GM12878 (cell line): ENCODE results near the gene ATP6V1G1. TPM values are rescaled to one million over a fixed set of nuclear protein-coding genes. Genes with fewer than 3 reads are reported as not detected.
A peak's percentile ranks its signal among the peaks of the same experiment; 100 is the strongest.

Source experiments
- DPF2 ChIP-seq: fragments of 450-650 bp; IDR thresholded peaks from 2 replicates; pipeline ENCODE4 v1.6.1; 2017; ENCODE audit warnings: mild to moderate bottlenecking
- IKZF2 ChIP-seq, 2 experiments: fragments of 450-650 bp; IDR thresholded peaks; 2 replicates each; pipeline ENCODE4 v1.6.1; 2017; ENCODE audit warnings: mild to moderate bottlenecking in 2 of 2, moderate library complexity in 2 of 2
- MEF2B ChIP-seq: fragments of 450-650 bp; IDR thresholded peaks from 2 replicates; pipeline ENCODE4 v1.6.1; 2018; ENCODE audit warnings: mild to moderate bottlenecking, moderate library complexity; ENCODE audit not compliant: partially characterized antibody, poor library complexity, severe bottlenecking
- MLLT1 ChIP-seq: fragments of 450-650 bp; IDR thresholded peaks from 2 replicates; pipeline ENCODE4 v1.6.1; 2016; ENCODE audit warnings: mild to moderate bottlenecking
- POLR2AphosphoS2 ChIP-seq: IDR thresholded peaks from 2 replicates; pipeline ENCODE4 v1.6.1; 2011; ENCODE audit warnings: low read depth, mild to moderate bottlenecking, low read length, improper control_type of control experiment, moderate library complexity
- RELB ChIP-seq: fragments of 450-650 bp; IDR thresholded peaks from 2 replicates; pipeline ENCODE4 v1.6.1; 2017; ENCODE audit warnings: low read depth, mild to moderate bottlenecking, moderate library complexity
- SIX5 ChIP-seq: IDR thresholded peaks from 2 replicates; pipeline ENCODE4 v1.6.1; 2011; ENCODE audit warnings: mild to moderate bottlenecking, low read depth, low read length, moderate library complexity; ENCODE audit not compliant: severe bottlenecking
- SMARCA5 ChIP-seq: fragments of 450-650 bp; IDR thresholded peaks from 2 replicates; pipeline ENCODE4 v1.6.1; 2017; ENCODE audit warnings: mild to moderate bottlenecking
- SMC3 ChIP-seq: IDR thresholded peaks from 2 replicates; pipeline ENCODE4 v1.6.1; 2011; ENCODE audit warnings: low read length, improper control_type of control experiment, borderline replicate concordance
- ZZZ3 ChIP-seq: IDR thresholded peaks from 2 replicates; pipeline ENCODE4 v1.6.1; 2011; ENCODE audit warnings: low read depth; ENCODE audit not compliant: control insufficient read depth, insufficient read length
- polyA plus RNA-seq, 11 experiments: library from polyadenylated mRNA; depleted of rRNA in 4 of 11; unstranded in 6 of 11; stranded (reverse) in 5 of 11; fragments of >200 nt; fragmentation: Nextera tagmentation in 4 of 11; fragmentation: Illumina TruSeq in 1 of 11; extraction: Ambion mirVana in 4 of 11; extraction: Trizol in 1 of 11; gene quantifications; 1 replicate in 1 of 11; 2 replicates in 10 of 11; pipeline versions ENCODE4 v1.2.1 to v1.2.3, GENCODE V29; 2011 to 2016; ENCODE audit warnings: inconsistent platforms in 2 of 11, missing spikeins in 2 of 11, low read depth in 1 of 11
- total RNA-seq, 4 experiments: library from RNA; depleted of rRNA in 3 of 4; stranded (reverse); fragments of >200 nt in 3 of 4; fragmentation: Illumina TruSeq in 1 of 4; extraction: Trizol in 1 of 4; gene quantifications; 2 replicates each; pipeline versions ENCODE4 v1.2.1 to v1.2.3, GENCODE V29; 2013 to 2021
- TF ChIP-seq, protein P1 (sequence below): fragments of 450-650 bp; IDR thresholded peaks from 2 replicates; pipeline ENCODE4 v1.6.1; 2016; ENCODE audit warnings: mild to moderate bottlenecking, moderate library complexity, borderline replicate concordance

ATP6V1G1 gene
- total and polyA plus RNA-seq, 10 of the 15 experiments (the other 5 are each of a cell fraction or from before 2014, with no cell fraction given): 34.2 to 204 (median 82.5) TPM

DNA sequence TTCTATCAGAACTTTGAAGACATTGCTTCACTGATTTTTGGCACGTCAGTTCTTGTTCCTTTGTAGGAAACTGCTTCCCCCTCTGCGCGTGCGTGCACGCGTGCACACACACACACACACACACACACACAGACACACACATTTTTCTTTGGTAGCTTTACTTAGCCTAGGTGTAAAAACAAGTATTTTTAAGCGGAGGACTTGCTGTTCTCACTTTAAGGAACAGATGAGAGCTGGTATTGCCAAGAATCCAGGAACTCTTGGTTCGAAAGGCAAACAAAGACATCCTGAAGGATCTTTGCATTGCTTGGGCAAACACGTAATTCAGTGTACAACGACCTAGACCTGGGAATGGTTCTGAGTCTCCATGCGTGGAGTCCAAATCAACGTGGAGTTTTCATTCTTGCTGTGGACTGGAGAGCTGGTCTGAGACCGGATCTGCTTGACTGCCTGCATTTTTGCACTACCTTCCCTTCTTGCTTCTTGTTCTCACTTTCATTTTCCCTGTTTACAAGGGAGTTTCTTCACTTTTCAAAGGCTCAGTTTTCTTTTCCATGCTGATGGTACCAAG, 31.7 kb downstream of the ATP6V1G1 start (continued):
- TF ChIP-seq RELB (peak; percentile 55; the same call in 1 of the 2 replicates), SMC3 (no peak), SMARCA5 (0 out of 2 replicates have a peak, but pooled peaks have one; percentile 41), SIX5 (no peak), POLR2AphosphoS2 (no peak), IKZF2 (IDR thresholded peaks at IDR 0.05) (peak; percentile 62 to 70; a peak in 2 of 4 replicates), DPF2 (peak; percentile 65; the same call in 1 of the 2 replicates), ZZZ3 (no peak), MLLT1 (peak; percentile 66; the same call in 1 of the 2 replicates), MEF2B (peak; percentile 27)
- TF ChIP-seq, protein P1, sequence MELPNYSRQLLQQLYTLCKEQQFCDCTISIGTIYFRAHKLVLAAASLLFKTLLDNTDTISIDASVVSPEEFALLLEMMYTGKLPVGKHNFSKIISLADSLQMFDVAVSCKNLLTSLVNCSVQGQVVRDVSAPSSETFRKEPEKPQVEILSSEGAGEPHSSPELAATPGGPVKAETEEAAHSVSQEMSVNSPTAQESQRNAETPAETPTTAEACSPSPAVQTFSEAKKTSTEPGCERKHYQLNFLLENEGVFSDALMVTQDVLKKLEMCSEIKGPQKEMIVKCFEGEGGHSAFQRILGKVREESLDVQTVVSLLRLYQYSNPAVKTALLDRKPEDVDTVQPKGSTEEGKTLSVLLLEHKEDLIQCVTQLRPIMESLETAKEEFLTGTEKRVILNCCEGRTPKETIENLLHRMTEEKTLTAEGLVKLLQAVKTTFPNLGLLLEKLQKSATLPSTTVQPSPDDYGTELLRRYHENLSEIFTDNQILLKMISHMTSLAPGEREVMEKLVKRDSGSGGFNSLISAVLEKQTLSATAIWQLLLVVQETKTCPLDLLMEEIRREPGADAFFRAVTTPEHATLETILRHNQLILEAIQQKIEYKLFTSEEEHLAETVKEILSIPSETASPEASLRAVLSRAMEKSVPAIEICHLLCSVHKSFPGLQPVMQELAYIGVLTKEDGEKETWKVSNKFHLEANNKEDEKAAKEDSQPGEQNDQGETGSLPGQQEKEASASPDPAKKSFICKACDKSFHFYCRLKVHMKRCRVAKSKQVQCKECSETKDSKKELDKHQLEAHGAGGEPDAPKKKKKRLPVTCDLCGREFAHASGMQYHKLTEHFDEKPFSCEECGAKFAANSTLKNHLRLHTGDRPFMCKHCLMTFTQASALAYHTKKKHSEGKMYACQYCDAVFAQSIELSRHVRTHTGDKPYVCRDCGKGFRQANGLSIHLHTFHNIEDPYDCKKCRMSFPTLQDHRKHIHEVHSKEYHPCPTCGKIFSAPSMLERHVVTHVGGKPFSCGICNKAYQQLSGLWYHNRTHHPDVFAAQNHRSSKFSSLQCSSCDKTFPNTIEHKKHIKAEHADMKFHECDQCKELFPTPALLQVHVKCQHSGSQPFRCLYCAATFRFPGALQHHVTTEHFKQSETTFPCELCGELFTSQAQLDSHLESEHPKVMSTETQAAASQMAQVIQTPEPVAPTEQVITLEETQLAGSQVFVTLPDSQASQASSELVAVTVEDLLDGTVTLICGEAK: no peak
